GM23338 (cell line): ENCODE measurements around the gene PLXNA2. TPM values are rescaled to one million over a fixed set of nuclear protein-coding genes. Genes with fewer than 3 reads are reported as not detected.

Source experiments
- ATAC-seq: fragments of 200-7000 bp; cut with Tn5 transposase; 3 replicates; pipeline ENCODE4 v1.9.1; 2020
- DNase-seq: peaks from one replicate; pipeline ENCODE4 v3.0.0-alpha.2; 2015; ENCODE audit warnings: low spot score
- H2AFZ ChIP-seq: fragments of 200-600 bp; sonication (generic); 2 replicates; pipeline ENCODE4 v1.8.0; 2016; ENCODE audit warnings: antibody characterized with exemption, mild to moderate bottlenecking, moderate library complexity
- H3F3A ChIP-seq: fragments of 200-600 bp; sonication (generic); replicated peaks from 2 replicates; pipeline ENCODE4 v1.8.0; 2017; ENCODE audit warnings: antibody characterized with exemption, mixed run types, low read depth
- H3K27ac ChIP-seq: fragments of 200-600 bp; sonication (generic); 2 replicates; pipeline ENCODE4 v1.6.1; 2016; ENCODE audit warnings: low read depth
- H3K27me3 ChIP-seq: fragments of 200-600 bp; sonication (generic); 2 replicates; pipeline ENCODE4 v1.8.0; 2016; ENCODE audit warnings: mild to moderate bottlenecking, mixed run types, moderate library complexity; ENCODE audit not compliant: insufficient read depth
- H3K36me3 ChIP-seq: fragments of 200-600 bp; sonication (generic); 2 replicates; pipeline ENCODE4 v1.8.0; 2016; ENCODE audit warnings: mild to moderate bottlenecking; ENCODE audit not compliant: insufficient read depth
- H3K4me1 ChIP-seq: fragments of 200-600 bp; sonication (generic); 2 replicates; pipeline ENCODE4 v1.8.0; 2016; ENCODE audit warnings: mild to moderate bottlenecking, moderate library complexity; ENCODE audit not compliant: insufficient read depth
- H3K4me2 ChIP-seq: fragments of 200-600 bp; sonication (generic); 2 replicates; pipeline ENCODE4 v1.7.1; 2017; ENCODE audit warnings: mixed run types
- H3K4me3 ChIP-seq: fragments of 200-600 bp; sonication (generic); 2 replicates; pipeline ENCODE4 v1.6.1; 2016; ENCODE audit warnings: mixed run types
- H3K79me2 ChIP-seq: fragments of 200-600 bp; sonication (generic); replicated peaks from 2 replicates; pipeline ENCODE4 v1.8.0; 2017; ENCODE audit warnings: mild to moderate bottlenecking; ENCODE audit not compliant: insufficient read depth
- H3K9me2 ChIP-seq: fragments of 200-600 bp; sonication (generic); 2 replicates; pipeline ENCODE4 v1.8.0; 2017; ENCODE audit not compliant: insufficient read depth
- H4K20me1 ChIP-seq: fragments of 200-600 bp; sonication (generic); replicated peaks from 2 replicates; pipeline ENCODE4 v1.8.0; 2017; ENCODE audit warnings: mild to moderate bottlenecking; ENCODE audit not compliant: insufficient read depth
- H3K27ac Mint-ChIP-seq: 2 replicates; pipeline ENCODE4 v1.8.0; 2020; ENCODE audit warnings: inconsistent platforms, mild to moderate bottlenecking, moderate library complexity, mixed read lengths
- H3K27me3 Mint-ChIP-seq: 3 replicates; pipeline ENCODE4 v1.8.0; 2022; ENCODE audit warnings: low read depth, mild to moderate bottlenecking, moderate library complexity, mixed read lengths, inconsistent platforms; ENCODE audit not compliant: insufficient read depth, poor library complexity
- H3K36me3 Mint-ChIP-seq: 3 replicates; pipeline ENCODE4 v1.8.0; 2021; ENCODE audit warnings: low read depth, mild to moderate bottlenecking, inconsistent platforms, moderate library complexity, mixed read lengths
- H3K4me1 Mint-ChIP-seq: 3 replicates; pipeline ENCODE4 v1.8.0; 2020; ENCODE audit warnings: mild to moderate bottlenecking, inconsistent platforms, mixed read lengths
- H3K4me3 Mint-ChIP-seq: 3 replicates; pipeline ENCODE4 v1.8.0; 2021; ENCODE audit warnings: moderate library complexity, mild to moderate bottlenecking, inconsistent platforms, mixed read lengths
- H3K9me3 Mint-ChIP-seq: 3 replicates; pipeline ENCODE4 v1.8.0; 2020; ENCODE audit warnings: moderate library complexity, mild to moderate bottlenecking, inconsistent platforms, mixed read lengths
- CREB1 ChIP-seq: fragments of 250-450 bp; sonication (Bioruptor Pico); IDR thresholded peaks from 2 replicates; pipeline ENCODE4 v1.5.0; 2020; ENCODE audit warnings: low read depth, mild to moderate bottlenecking, moderate library complexity
- EZH2 ChIP-seq: fragments of 200-600 bp; sonication (generic); IDR thresholded peaks from one replicate; pipeline ENCODE4 v1.8.0; 2017; ENCODE audit warnings: antibody characterized with exemption, mild to moderate bottlenecking, low read depth; ENCODE audit not compliant: unreplicated experiment
- EZH2phosphoT487 ChIP-seq: fragments of 200-600 bp; sonication (generic); IDR thresholded peaks from one replicate; pipeline ENCODE4 v1.8.1; 2018; ENCODE audit warnings: antibody characterized with exemption; ENCODE audit not compliant: unreplicated experiment
- JUNB ChIP-seq: IDR thresholded peaks from one replicate; pipeline ENCODE4 v1.6.1; 2016; ENCODE audit warnings: antibody characterized with exemption; ENCODE audit not compliant: unreplicated experiment
- NANOG ChIP-seq: IDR thresholded peaks from 2 replicates; pipeline ENCODE4 v1.6.1; 2016; ENCODE audit warnings: antibody characterized with exemption, borderline replicate concordance
- POLR2AphosphoS5 ChIP-seq: IDR thresholded peaks from 2 replicates; pipeline ENCODE4 v1.6.1; 2016; ENCODE audit warnings: antibody characterized with exemption, low read depth
- STAT1 ChIP-seq: IDR thresholded peaks from one replicate; pipeline ENCODE4 v1.6.1; 2016; ENCODE audit warnings: antibody characterized with exemption; ENCODE audit not compliant: unreplicated experiment
- ZNF114 ChIP-seq: fragments of 250-450 bp; sonication (Bioruptor Pico); IDR thresholded peaks from 2 replicates; pipeline ENCODE4 v1.5.0; 2020; ENCODE audit warnings: mild to moderate bottlenecking, moderate library complexity
- ZNF331 ChIP-seq: fragments of 250-450 bp; sonication (Bioruptor Pico); IDR thresholded peaks from 2 replicates; pipeline ENCODE4 v1.5.0; 2020; ENCODE audit warnings: low read depth, mild to moderate bottlenecking, moderate library complexity
- polyA plus RNA-seq: library from polyadenylated mRNA; unstranded; fragments of >200 nt; fragmentation: Nextera tagmentation; extraction: Ambion mirVana; gene quantifications from 2 replicates; pipeline ENCODE4 v1.2.1, GENCODE V29; 2016
- total RNA-seq: library from RNA; depleted of rRNA; stranded (reverse); fragments of >200 nt; shearing (Covaris generic); gene quantifications from 2 replicates; pipeline ENCODE4 v1.2.3, GENCODE V29; 2014
- TF ChIP-seq, protein P1 (sequence below): fragments of 250-450 bp; sonication (Bioruptor Pico); IDR thresholded peaks from 2 replicates; pipeline ENCODE4 v1.5.0; 2020; ENCODE audit warnings: mild to moderate bottlenecking, moderate library complexity
- TF ChIP-seq, protein P2 (sequence below): IDR thresholded peaks from one replicate; pipeline ENCODE4 v1.6.1; 2018; ENCODE audit warnings: antibody characterized with exemption; ENCODE audit not compliant: unreplicated experiment
- TF ChIP-seq, protein P3 (sequence below), 2 experiments: fragments of 200-600 bp in 1 of 2; sonication (generic) in 1 of 2; conservative IDR thresholded peaks; 2 replicates each; pipeline versions ENCODE4 v1.5.1 to v1.6.1; 2016 to 2017; ENCODE audit warnings: antibody characterized with exemption in 2 of 2, low read depth in 2 of 2, mild to moderate bottlenecking in 2 of 2, moderate library complexity in 1 of 2
- TF ChIP-seq, protein P4 (sequence below): IDR thresholded peaks from 2 replicates; pipeline ENCODE4 v1.6.1; 2016; ENCODE audit warnings: antibody characterized with exemption

The PLXNA2 gene
- total and polyA plus RNA-seq, 2 experiments from 2014 or later: 0.40 to 1.8 TPM

DNA sequence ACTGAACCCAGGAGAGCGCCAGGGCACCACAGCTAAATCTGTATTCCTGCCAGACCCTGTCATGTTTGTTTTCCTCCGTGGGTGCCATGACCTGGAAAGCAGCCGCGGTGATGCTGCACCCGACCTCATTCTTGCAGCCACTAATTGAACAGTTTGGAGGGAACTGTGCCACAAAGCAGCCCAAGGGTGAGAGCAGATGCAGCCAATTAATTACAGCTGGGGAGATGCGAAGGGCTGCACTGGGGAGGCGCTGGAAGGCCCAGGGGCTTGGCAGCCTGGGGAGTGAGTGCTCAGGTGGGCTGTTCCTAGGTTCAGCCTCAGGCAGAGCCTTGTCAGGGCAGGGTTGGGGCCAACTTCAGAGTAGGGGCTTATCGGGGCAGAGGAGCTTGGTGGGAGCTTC, 174.9 kb downstream of the PLXNA2 start:
- Histone ChIP-seq H3K9me2 (no peaks in the 10 kb centered on the region), H3F3A (no peaks in the 10 kb centered on the region), H2AFZ (no peak overlapping the region), H3K27ac (no peak overlapping the region), H3K4me2 (no peak overlapping the region), H3K4me1 (no peaks in the 10 kb centered on the region), H3K4me3 (no peak overlapping the region), H3K36me3 (no peaks in the 10 kb centered on the region), H3K27me3 (no peaks in the 10 kb centered on the region), H4K20me1 (no peaks in the 10 kb centered on the region), H3K79me2 (no peaks in the 10 kb centered on the region)
- ATAC-seq: no peak
- Mint-ChIP-seq H3K4me3 (no peak overlapping the region), H3K27ac (no peak overlapping the region), H3K27me3 (peaks cover 5% of the 10 kb centered on the region), H3K9me3 (no peaks in the 10 kb centered on the region), H3K4me1 (no peaks in the 10 kb centered on the region), H3K36me3 (no peaks in the 10 kb centered on the region)
- TF ChIP-seq, protein P1, sequence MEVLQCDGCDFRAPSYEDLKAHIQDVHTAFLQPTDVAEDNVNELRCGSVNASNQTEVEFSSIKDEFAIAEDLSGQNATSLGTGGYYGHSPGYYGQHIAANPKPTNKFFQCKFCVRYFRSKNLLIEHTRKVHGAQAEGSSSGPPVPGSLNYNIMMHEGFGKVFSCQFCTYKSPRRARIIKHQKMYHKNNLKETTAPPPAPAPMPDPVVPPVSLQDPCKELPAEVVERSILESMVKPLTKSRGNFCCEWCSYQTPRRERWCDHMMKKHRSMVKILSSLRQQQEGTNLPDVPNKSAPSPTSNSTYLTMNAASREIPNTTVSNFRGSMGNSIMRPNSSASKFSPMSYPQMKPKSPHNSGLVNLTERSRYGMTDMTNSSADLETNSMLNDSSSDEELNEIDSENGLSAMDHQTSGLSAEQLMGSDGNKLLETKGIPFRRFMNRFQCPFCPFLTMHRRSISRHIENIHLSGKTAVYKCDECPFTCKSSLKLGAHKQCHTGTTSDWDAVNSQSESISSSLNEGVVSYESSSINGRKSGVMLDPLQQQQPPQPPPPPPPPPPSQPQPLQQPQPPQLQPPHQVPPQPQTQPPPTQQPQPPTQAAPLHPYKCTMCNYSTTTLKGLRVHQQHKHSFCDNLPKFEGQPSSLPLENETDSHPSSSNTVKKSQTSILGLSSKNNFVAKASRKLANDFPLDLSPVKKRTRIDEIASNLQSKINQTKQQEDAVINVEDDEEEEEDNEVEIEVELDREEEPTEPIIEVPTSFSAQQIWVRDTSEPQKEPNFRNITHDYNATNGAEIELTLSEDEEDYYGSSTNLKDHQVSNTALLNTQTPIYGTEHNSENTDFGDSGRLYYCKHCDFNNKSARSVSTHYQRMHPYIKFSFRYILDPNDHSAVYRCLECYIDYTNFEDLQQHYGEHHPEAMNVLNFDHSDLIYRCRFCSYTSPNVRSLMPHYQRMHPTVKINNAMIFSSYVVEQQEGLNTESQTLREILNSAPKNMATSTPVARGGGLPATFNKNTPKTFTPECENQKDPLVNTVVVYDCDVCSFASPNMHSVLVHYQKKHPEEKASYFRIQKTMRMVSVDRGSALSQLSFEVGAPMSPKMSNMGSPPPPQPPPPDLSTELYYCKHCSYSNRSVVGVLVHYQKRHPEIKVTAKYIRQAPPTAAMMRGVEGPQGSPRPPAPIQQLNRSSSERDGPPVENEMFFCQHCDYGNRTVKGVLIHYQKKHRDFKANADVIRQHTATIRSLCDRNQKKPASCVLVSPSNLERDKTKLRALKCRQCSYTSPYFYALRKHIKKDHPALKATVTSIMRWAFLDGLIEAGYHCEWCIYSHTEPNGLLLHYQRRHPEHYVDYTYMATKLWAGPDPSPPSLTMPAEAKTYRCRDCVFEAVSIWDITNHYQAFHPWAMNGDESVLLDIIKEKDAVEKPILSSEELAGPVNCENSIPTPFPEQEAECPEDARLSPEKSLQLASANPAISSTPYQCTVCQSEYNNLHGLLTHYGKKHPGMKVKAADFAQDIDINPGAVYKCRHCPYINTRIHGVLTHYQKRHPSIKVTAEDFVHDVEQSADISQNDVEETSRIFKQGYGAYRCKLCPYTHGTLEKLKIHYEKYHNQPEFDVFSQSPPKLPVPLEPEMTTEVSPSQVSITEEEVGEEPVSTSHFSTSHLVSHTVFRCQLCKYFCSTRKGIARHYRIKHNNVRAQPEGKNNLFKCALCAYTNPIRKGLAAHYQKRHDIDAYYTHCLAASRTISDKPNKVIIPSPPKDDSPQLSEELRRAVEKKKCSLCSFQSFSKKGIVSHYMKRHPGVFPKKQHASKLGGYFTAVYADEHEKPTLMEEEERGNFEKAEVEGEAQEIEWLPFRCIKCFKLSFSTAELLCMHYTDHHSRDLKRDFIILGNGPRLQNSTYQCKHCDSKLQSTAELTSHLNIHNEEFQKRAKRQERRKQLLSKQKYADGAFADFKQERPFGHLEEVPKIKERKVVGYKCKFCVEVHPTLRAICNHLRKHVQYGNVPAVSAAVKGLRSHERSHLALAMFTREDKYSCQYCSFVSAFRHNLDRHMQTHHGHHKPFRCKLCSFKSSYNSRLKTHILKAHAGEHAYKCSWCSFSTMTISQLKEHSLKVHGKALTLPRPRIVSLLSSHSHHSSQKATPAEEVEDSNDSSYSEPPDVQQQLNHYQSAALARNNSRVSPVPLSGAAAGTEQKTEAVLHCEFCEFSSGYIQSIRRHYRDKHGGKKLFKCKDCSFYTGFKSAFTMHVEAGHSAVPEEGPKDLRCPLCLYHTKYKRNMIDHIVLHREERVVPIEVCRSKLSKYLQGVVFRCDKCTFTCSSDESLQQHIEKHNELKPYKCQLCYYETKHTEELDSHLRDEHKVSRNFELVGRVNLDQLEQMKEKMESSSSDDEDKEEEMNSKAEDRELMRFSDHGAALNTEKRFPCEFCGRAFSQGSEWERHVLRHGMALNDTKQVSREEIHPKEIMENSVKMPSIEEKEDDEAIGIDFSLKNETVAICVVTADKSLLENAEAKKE: no peak
- TF ChIP-seq ZNF331 (no peak), NANOG (no peak), JUNB (no peak), EZH2 (no peak), STAT1 (no peak), EZH2phosphoT487 (no peak), CREB1 (no peak), ZNF114 (CRISPR knock-in tag) (no peak), POLR2AphosphoS5 (no peak)
- TF ChIP-seq, protein P2, sequence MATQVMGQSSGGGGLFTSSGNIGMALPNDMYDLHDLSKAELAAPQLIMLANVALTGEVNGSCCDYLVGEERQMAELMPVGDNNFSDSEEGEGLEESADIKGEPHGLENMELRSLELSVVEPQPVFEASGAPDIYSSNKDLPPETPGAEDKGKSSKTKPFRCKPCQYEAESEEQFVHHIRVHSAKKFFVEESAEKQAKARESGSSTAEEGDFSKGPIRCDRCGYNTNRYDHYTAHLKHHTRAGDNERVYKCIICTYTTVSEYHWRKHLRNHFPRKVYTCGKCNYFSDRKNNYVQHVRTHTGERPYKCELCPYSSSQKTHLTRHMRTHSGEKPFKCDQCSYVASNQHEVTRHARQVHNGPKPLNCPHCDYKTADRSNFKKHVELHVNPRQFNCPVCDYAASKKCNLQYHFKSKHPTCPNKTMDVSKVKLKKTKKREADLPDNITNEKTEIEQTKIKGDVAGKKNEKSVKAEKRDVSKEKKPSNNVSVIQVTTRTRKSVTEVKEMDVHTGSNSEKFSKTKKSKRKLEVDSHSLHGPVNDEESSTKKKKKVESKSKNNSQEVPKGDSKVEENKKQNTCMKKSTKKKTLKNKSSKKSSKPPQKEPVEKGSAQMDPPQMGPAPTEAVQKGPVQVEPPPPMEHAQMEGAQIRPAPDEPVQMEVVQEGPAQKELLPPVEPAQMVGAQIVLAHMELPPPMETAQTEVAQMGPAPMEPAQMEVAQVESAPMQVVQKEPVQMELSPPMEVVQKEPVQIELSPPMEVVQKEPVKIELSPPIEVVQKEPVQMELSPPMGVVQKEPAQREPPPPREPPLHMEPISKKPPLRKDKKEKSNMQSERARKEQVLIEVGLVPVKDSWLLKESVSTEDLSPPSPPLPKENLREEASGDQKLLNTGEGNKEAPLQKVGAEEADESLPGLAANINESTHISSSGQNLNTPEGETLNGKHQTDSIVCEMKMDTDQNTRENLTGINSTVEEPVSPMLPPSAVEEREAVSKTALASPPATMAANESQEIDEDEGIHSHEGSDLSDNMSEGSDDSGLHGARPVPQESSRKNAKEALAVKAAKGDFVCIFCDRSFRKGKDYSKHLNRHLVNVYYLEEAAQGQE: no peak
- TF ChIP-seq, protein P3, sequence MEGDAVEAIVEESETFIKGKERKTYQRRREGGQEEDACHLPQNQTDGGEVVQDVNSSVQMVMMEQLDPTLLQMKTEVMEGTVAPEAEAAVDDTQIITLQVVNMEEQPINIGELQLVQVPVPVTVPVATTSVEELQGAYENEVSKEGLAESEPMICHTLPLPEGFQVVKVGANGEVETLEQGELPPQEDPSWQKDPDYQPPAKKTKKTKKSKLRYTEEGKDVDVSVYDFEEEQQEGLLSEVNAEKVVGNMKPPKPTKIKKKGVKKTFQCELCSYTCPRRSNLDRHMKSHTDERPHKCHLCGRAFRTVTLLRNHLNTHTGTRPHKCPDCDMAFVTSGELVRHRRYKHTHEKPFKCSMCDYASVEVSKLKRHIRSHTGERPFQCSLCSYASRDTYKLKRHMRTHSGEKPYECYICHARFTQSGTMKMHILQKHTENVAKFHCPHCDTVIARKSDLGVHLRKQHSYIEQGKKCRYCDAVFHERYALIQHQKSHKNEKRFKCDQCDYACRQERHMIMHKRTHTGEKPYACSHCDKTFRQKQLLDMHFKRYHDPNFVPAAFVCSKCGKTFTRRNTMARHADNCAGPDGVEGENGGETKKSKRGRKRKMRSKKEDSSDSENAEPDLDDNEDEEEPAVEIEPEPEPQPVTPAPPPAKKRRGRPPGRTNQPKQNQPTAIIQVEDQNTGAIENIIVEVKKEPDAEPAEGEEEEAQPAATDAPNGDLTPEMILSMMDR (conservative IDR thresholded peaks at IDR 0.05; ENCODE audit: low read depth in 2 of 2): no peak
- TF ChIP-seq, protein P4, sequence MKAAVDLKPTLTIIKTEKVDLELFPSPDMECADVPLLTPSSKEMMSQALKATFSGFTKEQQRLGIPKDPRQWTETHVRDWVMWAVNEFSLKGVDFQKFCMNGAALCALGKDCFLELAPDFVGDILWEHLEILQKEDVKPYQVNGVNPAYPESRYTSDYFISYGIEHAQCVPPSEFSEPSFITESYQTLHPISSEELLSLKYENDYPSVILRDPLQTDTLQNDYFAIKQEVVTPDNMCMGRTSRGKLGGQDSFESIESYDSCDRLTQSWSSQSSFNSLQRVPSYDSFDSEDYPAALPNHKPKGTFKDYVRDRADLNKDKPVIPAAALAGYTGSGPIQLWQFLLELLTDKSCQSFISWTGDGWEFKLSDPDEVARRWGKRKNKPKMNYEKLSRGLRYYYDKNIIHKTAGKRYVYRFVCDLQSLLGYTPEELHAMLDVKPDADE: no peak
- no peak for DNase-seq
